Measurements from ENCODE around the gene CDC42BPA. TPM values are rescaled to one million over a fixed set of nuclear protein-coding genes. Genes with fewer than 3 reads are reported as not detected.

The CDC42BPA gene
- total RNA-seq, 1 donor from 2014 or later, result 95.7 TPM

DNA sequence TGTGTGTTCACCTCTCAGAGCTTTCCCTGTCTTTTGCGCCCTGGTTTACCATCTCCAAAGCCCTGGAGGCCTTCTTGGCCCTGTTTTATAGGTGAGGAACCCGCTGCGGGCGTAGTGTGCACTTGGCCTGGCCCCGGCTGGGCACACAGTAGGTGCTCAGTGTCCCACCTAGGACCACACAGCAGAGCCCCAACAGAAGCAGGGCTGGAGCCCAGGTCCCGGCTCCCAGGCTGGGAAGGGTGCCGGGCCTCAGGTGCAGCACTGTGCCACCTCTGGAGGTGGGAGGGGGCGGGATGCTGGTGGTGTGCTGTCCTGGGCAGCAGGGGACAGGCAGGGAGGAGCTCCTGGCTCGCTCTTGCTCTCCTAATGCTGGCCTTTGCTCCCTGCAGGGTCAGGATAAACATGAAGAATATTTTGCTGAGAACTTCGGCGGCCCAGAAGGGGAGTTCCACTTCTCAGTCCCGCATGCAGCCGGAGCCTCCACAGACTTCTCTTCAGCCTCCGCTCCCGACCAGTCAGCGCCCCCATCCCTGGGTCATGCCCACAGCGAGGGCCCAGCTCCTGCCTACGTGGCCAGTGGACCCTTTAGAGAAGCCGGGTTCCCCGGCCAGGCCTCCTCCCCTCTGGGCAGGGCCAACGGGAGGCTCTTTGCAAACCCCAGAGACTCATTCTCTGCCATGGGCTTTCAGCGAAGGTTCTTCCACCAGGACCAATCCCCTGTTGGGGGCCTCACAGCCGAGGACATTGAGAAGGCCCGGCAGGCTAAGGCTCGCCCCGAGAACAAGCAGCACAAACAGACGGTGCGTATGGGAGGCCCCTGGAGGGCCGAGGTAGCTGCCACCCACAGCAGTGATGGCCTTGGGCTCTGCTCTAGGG, 353.4 kb downstream of the CDC42BPA start:
- Mint-ChIP-seq H3K9me3 (ENCODE audit: unreplicated experiment) (no peaks in the 10 kb centered on the region), H3K4me1 (ENCODE audit: unreplicated experiment) (no peaks in the 10 kb centered on the region), H3K27ac (ENCODE audit: unreplicated experiment) (no peak overlapping the region), H3K36me3 (ENCODE audit: unreplicated experiment) (peaks cover 5% of the 10 kb centered on the region), H3K27me3 (ENCODE audit: unreplicated experiment) (no peaks in the 10 kb centered on the region), H3K4me3 (ENCODE audit: unreplicated experiment) (no peak overlapping the region)
- no peak for DNase-seq (ENCODE audit: extremely low spot score, unreplicated experiment)
- TF ChIP-seq, protein P1, sequence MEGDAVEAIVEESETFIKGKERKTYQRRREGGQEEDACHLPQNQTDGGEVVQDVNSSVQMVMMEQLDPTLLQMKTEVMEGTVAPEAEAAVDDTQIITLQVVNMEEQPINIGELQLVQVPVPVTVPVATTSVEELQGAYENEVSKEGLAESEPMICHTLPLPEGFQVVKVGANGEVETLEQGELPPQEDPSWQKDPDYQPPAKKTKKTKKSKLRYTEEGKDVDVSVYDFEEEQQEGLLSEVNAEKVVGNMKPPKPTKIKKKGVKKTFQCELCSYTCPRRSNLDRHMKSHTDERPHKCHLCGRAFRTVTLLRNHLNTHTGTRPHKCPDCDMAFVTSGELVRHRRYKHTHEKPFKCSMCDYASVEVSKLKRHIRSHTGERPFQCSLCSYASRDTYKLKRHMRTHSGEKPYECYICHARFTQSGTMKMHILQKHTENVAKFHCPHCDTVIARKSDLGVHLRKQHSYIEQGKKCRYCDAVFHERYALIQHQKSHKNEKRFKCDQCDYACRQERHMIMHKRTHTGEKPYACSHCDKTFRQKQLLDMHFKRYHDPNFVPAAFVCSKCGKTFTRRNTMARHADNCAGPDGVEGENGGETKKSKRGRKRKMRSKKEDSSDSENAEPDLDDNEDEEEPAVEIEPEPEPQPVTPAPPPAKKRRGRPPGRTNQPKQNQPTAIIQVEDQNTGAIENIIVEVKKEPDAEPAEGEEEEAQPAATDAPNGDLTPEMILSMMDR (IDR thresholded peaks at IDR 0.05), result no peak

DNA sequence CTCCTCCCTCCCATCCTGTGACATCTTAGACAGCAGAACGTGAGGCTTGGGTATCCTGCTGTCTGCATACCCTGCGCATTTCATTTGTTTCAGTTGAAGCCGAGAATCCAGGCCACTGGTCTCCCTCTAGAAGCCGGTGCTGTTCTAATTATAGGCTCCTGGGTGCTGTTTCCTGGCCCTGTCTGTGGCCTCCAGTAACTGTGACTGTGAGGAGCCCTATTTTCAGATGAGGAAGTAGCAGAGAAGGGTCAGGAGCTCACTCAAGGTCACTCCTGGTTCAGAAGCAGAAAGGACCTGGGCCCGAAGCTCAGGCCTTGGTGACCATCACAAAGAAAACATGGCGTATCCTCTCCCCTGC, 354.2 kb downstream of the CDC42BPA start:
- no peaks in the 10 kb centered on the region for H3K9me3 Mint-ChIP-seq (ENCODE audit: unreplicated experiment)
- no peak for DNase-seq (ENCODE audit: extremely low spot score, unreplicated experiment)
- H3K27me3 Mint-ChIP-seq (ENCODE audit: unreplicated experiment), result no peaks in the 10 kb centered on the region
- no peaks in the 10 kb centered on the region for H3K4me1 Mint-ChIP-seq (ENCODE audit: unreplicated experiment)
- TF ChIP-seq, protein P1 (IDR thresholded peaks at IDR 0.05), result no peak
- H3K27ac Mint-ChIP-seq (ENCODE audit: unreplicated experiment), result no peak overlapping the region
- peaks cover 3% of the 10 kb centered on the region for H3K36me3 Mint-ChIP-seq (ENCODE audit: unreplicated experiment)
- no peak overlapping the region for H3K4me3 Mint-ChIP-seq (ENCODE audit: unreplicated experiment)

DNA sequence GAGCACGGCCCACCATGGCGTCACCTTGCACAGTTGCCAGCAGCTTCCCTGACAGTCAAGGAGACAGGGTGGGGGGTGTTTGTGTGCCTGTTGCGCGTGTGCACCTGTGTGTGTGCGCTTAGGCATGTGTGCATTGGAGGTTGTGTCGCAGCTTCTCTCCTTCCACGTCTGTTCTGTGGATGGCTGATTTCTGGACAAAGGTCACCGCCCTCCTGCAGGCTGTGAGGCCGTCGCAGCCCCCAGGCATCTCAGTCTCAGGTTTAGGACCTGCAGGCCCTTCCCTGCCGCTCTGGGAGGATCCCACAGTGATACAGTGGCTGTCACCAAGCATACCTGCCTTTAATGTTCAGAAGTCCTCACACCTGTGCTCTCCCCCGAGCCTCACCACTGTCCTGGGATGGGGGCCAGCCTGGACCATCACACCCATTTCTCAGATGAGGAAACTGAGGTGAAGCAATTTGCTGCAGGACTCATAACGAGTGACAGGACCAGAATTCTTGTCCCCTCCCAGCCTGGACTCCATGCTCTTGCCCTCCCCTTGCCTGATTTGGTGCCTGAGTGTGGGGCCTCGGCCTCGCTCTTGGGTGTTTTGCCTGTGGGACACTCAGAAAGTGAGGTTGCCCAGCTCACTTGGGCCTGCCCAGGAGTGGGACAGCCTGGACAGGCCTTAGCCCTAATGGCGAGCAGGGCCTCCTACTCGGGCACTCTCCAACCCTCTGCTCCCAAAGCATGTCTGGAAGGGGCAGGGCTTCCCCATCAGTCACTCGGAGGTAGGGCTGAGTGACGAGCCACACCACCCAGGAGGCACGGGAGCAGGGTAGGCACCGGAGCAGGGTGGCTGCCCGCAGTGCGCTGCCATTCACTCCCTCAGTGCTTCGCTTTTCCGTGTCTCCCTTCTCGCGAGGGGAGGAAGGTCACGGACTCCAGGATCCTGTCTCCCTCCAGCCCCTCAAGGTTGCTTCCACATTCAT, 355.6 kb downstream of the CDC42BPA start:
- H3K36me3 Mint-ChIP-seq (ENCODE audit: unreplicated experiment), result peaks cover 3% of the 10 kb centered on the region
- no peak overlapping the region for H3K27ac Mint-ChIP-seq (ENCODE audit: unreplicated experiment)
- no peaks in the 10 kb centered on the region for H3K4me1 Mint-ChIP-seq (ENCODE audit: unreplicated experiment)
- no peaks in the 10 kb centered on the region for H3K9me3 Mint-ChIP-seq (ENCODE audit: unreplicated experiment)
- no peak overlapping the region for H3K4me3 Mint-ChIP-seq (ENCODE audit: unreplicated experiment)
- TF ChIP-seq, protein P1 (IDR thresholded peaks at IDR 0.05), result no peak
- no peak for DNase-seq (ENCODE audit: extremely low spot score, unreplicated experiment)
- no peaks in the 10 kb centered on the region for H3K27me3 Mint-ChIP-seq (ENCODE audit: unreplicated experiment)

DNA sequence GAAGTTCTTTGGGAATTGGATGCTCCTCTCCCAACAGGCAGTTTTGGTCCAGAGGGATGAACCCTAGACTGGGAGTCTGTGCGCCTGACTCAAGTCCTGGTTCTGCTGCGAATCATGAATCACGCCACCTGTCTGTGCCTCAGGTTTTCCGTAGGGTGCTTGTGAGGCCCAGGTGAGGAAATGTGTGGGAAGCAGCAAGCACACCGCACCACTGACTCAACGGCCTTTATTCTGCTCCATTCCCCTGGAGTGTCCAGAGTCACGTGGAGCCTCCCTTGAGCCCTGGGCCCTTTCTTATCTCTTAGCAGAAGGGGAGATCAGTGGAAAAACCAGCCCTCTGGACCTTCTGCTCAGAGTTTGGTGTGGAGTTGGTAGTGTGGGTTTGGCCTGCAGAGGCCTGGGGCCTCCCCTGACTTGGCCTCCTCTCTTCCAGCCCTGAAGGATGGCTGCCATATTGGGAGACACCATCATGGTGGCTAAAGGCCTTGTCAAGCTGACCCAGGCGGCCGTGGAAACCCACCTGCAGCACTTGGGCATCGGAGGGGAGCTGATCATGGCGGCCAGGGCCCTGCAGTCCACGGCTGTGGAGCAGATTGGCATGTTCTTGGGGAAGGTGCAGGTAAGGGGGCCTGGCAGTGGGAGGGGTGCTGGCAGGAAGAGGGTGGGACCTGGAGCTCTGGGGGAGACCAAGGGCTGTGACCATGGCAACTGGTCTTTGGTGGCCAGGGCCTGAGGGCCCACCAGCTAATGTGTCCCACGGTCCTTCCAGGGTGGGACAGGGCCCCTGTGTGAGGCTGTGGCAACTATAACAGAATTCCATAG, 357.1 kb downstream of the CDC42BPA start:
- H3K9me3 Mint-ChIP-seq (ENCODE audit: unreplicated experiment), result no peaks in the 10 kb centered on the region
- H3K4me3 Mint-ChIP-seq (ENCODE audit: unreplicated experiment), result no peak overlapping the region
- DNase-seq (ENCODE audit: extremely low spot score, unreplicated experiment), result no peak

More for the DNA sequence above, 357.1 kb downstream of the CDC42BPA start:
- H3K36me3 Mint-ChIP-seq (ENCODE audit: unreplicated experiment), result peaks cover 3% of the 10 kb centered on the region
- TF ChIP-seq, protein P1 (IDR thresholded peaks at IDR 0.05), result no peak
- no peaks in the 10 kb centered on the region for H3K27me3 Mint-ChIP-seq (ENCODE audit: unreplicated experiment)
- H3K4me1 Mint-ChIP-seq (ENCODE audit: unreplicated experiment), result no peaks in the 10 kb centered on the region
- H3K27ac Mint-ChIP-seq (ENCODE audit: unreplicated experiment), result no peak overlapping the region

All from osteocyte (in vitro differentiated cells).